Activated CD4-positive, alpha-beta T cell treated with anti-CD3 and anti-CD28 coated beads, Interleukin-2, amount 10 ng/mL, durations not matched to agents 7 days and 5 days (primary cell): ENCODE results near the gene COX19. TPM values are rescaled to one million over a fixed set of nuclear protein-coding genes. Genes with fewer than 3 reads are reported as not detected.
"Not testable (repeated sequence)": the region's sequence is repeated elsewhere in the genome, so short reads cannot be mapped to it uniquely, and the experiment has no call there.

Source experiments
- CTCF ChIA-PET: fragments of 350-600 bp; sonication (Branson Sonifier 250); formaldehyde crosslinking; loops from one replicate; lab custom pipeline; 2021; ENCODE audit warnings: antibody characterized with exemption; lab: Charles Lee
- POLR2A ChIA-PET: fragments of 350-600 bp; sonication (Branson Sonifier 250); formaldehyde crosslinking; loops from one replicate; lab custom pipeline; 2021; ENCODE audit warnings: antibody characterized with exemption; lab: Charles Lee
- DNase-seq: peaks from one replicate; pipeline ENCODE4 v3.0.0-alpha.2; 2020
- H3K27ac Mint-ChIP-seq: one replicate; pipeline ENCODE4 v1.8.0; 2021; ENCODE audit warnings: mild to moderate bottlenecking, moderate library complexity, mixed read lengths
- H3K27me3 Mint-ChIP-seq: one replicate; pipeline ENCODE4 v1.8.0; 2021; ENCODE audit warnings: mixed read lengths
- H3K36me3 Mint-ChIP-seq: one replicate; pipeline ENCODE4 v1.8.0; 2021; ENCODE audit warnings: low read depth, mixed read lengths
- H3K4me1 Mint-ChIP-seq: one replicate; pipeline ENCODE4 v1.8.0; 2021; ENCODE audit warnings: mixed read lengths
- H3K4me3 Mint-ChIP-seq: one replicate; pipeline ENCODE4 v1.8.0; 2021; ENCODE audit warnings: mild to moderate bottlenecking, moderate library complexity, mixed read lengths
- H3K9me3 Mint-ChIP-seq: one replicate; pipeline ENCODE4 v1.8.0; 2021; ENCODE audit warnings: mixed read lengths
- total RNA-seq, 2 experiments: library from RNA; stranded (reverse); gene quantifications; one replicate each; pipeline ENCODE4 v1.2.3, GENCODE V29; 2021

Gene COX19
- total RNA-seq, 2 experiments from 2014 or later, result 18.2 to 20.1 TPM

- H3K27me3 Mint-ChIP-seq, result no peaks in the 10 kb centered on the region
- no peaks in the 10 kb centered on the region for H3K4me1 Mint-ChIP-seq
- ChIA-PET CTCF (interaction anchor here (0.6 to 2.0 kb wide), 3 partner anchors 12 to 70 kb away, joined by 3 to 7 read pairs (median 6); no protein-coding TSS in a partner anchor), POLR2A (no interaction called here)
- peaks cover 1% of the 10 kb centered on the region for H3K9me3 Mint-ChIP-seq
- H3K27ac Mint-ChIP-seq, result no peak overlapping the region
- DNase-seq, result no peak
- no peak overlapping the region for H3K4me3 Mint-ChIP-seq
- peaks cover 3% of the 10 kb centered on the region for H3K36me3 Mint-ChIP-seq
Measured at GRCh38 chr7:1005303-1005702, 30.0 kb upstream of the COX19 start.

- H3K4me1 Mint-ChIP-seq, result no peaks in the 10 kb centered on the region
- no peak for DNase-seq
- H3K36me3 Mint-ChIP-seq, result no peaks in the 10 kb centered on the region
- ChIA-PET CTCF (interaction anchor here (0.9 to 2.0 kb wide), 3 partner anchors 11 to 62 kb away, joined by 3 to 6 read pairs (median 3); partner anchors contain the start of gene GPR146), POLR2A (no interaction called here)
- H3K9me3 Mint-ChIP-seq, result peaks cover 1% of the 10 kb centered on the region
- no peaks in the 10 kb centered on the region for H3K27me3 Mint-ChIP-seq
- H3K27ac Mint-ChIP-seq, result no peak overlapping the region
- H3K4me3 Mint-ChIP-seq, result no peak overlapping the region
Measured at GRCh38 chr7:1004018-1004852, 28.9 kb upstream of the COX19 start.

GRCh38 chr7:1002445-1002844 is 27.1 kb upstream of the COX19 start:
- DNase-seq, H3K27ac Mint-ChIP-seq, H3K36me3 Mint-ChIP-seq, CTCF ChIA-PET, POLR2A ChIA-PET, H3K9me3 Mint-ChIP-seq, H3K27me3 Mint-ChIP-seq, H3K4me3 Mint-ChIP-seq, H3K4me1 Mint-ChIP-seq: not testable (repeated sequence)

DNA sequence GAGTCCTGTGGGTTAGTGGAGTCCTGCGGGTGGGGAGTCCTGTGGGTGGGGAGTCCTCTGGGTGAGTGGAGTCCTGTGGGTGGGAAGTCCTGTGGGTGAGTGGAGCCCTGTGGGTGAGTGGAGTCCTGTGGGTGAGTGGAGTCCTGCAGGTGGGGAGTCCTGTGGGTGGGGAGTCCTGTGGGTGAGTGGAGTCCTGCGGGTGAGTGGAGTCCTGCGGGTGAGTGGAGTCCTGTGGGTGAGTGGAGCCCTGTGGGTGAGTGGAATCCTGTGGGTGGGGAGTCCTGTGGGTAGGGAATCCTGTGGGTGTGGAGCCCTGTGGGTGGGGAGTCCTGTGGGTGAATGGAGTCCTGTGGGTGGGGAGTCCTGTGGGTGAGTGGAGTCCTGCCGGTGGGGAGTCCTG is 26.7 kb upstream of the COX19 start:
- H3K9me3 Mint-ChIP-seq, H3K27me3 Mint-ChIP-seq, DNase-seq, H3K4me1 Mint-ChIP-seq, CTCF ChIA-PET, H3K4me3 Mint-ChIP-seq, H3K27ac Mint-ChIP-seq, POLR2A ChIA-PET, H3K36me3 Mint-ChIP-seq: not testable (repeated sequence)

GRCh38 chr7:1001069-1001770 is 25.9 kb upstream of the COX19 start:
- H3K27ac Mint-ChIP-seq, result peak overlapping the region; percentile 25
- H3K9me3 Mint-ChIP-seq, POLR2A ChIA-PET, H3K27me3 Mint-ChIP-seq, H3K4me3 Mint-ChIP-seq, DNase-seq, H3K4me1 Mint-ChIP-seq, CTCF ChIA-PET, H3K36me3 Mint-ChIP-seq: not testable (repeated sequence)

DNA sequence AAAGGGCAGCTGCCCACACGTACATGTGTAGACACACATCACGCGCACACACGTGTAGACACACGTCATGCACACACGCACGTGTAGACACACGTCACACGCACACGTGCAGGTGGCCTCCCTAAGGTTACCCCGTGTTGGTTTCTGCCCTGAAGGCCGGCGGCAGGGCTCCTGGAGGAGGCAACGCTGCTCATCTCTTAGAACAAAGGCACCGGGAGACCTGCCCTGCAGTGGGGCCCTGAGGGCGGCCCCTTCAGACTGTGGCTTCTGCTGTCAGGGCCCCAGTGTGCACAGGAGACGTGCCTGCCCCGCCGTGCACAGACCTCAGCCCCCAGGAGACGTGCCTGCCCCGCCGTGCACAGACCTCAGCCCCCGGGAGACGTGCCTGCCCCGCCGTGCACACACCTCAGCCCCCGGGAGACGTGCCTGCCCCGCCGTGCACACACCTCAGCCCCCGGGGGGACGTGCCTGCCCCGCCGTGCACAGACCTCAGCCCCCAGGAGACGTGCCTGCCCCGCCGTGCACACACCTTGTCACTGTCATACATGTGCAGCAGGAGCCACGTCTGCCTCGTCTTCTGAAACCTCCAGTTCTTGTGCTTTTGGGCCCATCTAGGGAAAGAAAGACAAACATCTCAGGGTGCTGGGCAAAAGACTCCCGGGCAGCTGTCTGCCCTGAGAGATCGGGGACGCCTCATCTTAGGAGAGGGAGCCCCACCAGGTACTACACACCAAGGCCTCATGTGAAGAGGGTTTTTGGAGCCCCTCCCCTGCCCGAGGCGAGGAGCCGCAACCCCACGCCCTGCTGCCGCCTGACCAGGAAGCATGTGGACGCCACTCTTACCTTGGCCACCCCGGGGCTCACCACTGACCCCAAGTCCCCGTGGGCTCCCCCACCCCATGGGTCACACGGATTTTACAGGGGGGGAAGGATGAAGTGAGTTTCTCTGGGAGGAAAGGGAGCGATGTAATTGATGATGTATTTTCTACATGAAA is 24.9 kb upstream of the COX19 start:
- ChIA-PET POLR2A (no interaction called here), CTCF (no interaction called here)
- DNase-seq, result no peak
- Mint-ChIP-seq H3K27ac (no peak overlapping the region), H3K27me3 (no peaks in the 10 kb centered on the region), H3K4me3 (no peak overlapping the region), H3K4me1 (no peaks in the 10 kb centered on the region), H3K9me3 (no peaks in the 10 kb centered on the region), H3K36me3 (no peaks in the 10 kb centered on the region)

GRCh38 chr7:999149-999879 is 24.0 kb upstream of the COX19 start:
- CTCF ChIA-PET, result no interaction called here
- H3K4me3 Mint-ChIP-seq, result no peak overlapping the region

DNA sequence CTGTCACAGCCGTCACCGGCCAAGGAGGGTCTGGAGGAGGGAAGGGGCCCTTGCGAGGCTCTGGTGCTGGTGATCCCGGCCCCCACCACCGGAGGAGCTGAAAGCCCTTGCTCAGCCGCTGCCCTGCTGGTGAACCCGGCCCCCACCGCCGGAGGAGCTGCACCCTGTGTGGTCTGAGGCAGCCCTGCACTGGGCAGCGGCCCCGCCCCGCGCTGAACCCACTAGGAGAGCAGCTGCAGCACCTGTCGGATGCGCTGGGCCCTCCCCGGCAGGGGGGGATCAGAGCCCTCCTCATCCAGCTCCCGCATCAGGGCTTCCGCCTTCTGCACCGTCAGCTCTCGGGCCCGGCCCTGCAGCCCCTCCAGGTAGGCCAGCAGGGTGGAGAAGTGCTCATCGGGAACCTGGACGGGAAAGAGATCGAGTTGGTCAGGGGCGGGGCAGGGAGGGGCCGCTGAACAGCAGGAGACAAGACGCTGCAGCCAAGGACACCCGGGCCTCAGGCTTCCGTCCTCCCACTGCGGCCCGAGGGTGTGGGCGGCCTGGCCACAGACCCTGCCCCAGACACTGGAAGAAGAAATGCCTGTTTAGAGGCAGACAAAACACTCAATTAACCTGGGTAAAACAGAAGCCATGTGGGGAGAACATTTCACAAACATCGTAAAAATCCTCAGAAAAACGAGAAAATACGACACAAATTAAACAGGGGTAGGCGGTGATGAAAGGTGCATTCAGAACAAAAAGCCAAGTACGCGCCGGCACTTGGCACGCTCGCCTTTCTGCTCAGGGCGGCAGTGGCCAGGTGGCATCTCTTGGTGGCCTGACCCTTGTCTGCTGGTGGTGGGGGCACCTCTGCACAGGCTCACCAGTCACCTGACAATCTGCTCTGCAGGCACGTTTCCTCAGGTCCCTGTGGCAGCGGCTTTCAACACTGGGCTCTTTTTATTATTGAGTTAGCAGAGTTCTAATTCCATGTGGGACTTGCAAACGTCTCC is 22.4 kb upstream of the COX19 start:
- ChIA-PET POLR2A (no interaction called here), CTCF (interaction anchor here (0.7 to 7.5 kb wide), 2 partner anchors 68 kb away, joined by 3 to 154 read pairs; no protein-coding TSS in a partner anchor)
- no peak overlapping the region for H3K27ac Mint-ChIP-seq
- H3K4me1 Mint-ChIP-seq, result peaks cover 4% of the 10 kb centered on the region
- H3K9me3 Mint-ChIP-seq, result no peaks in the 10 kb centered on the region
- DNase-seq, result no peak
- no peaks in the 10 kb centered on the region for H3K36me3 Mint-ChIP-seq
- H3K27me3 Mint-ChIP-seq, result no peaks in the 10 kb centered on the region
- no peak overlapping the region for H3K4me3 Mint-ChIP-seq

More at GRCh38 chr7:999149-999879, 24.0 kb upstream of the COX19 start:
- no peak for DNase-seq
- H3K36me3 Mint-ChIP-seq, result no peaks in the 10 kb centered on the region
- H3K27me3 Mint-ChIP-seq, result no peaks in the 10 kb centered on the region
- POLR2A ChIA-PET, result no interaction called here
- no peak overlapping the region for H3K27ac Mint-ChIP-seq
- H3K4me1 Mint-ChIP-seq, result no peaks in the 10 kb centered on the region
- no peaks in the 10 kb centered on the region for H3K9me3 Mint-ChIP-seq

GRCh38 chr7:996079-996872 is 20.9 kb upstream of the COX19 start:
- peaks cover 4% of the 10 kb centered on the region for H3K4me1 Mint-ChIP-seq
- no peaks in the 10 kb centered on the region for H3K9me3 Mint-ChIP-seq
- no peaks in the 10 kb centered on the region for H3K36me3 Mint-ChIP-seq
- no peak overlapping the region for H3K27ac Mint-ChIP-seq
- no peaks in the 10 kb centered on the region for H3K27me3 Mint-ChIP-seq
- no peak overlapping the region for H3K4me3 Mint-ChIP-seq
- POLR2A ChIA-PET, result no interaction called here
- DNase-seq, result no peak
- CTCF ChIA-PET, result interaction anchor here (4.3 to 7.5 kb wide), 3 partner anchors 24 to 90 kb away, joined by 23 to 154 read pairs (median 26); no protein-coding TSS in a partner anchor

GRCh38 chr7:995571-995970 is 20.2 kb upstream of the COX19 start:
- CTCF ChIA-PET, result interaction anchor here (0.9 to 7.5 kb wide), 5 partner anchors 19 to 91 kb away, joined by 3 to 154 read pairs (median 26); partner anchors contain the start of gene COX19
- POLR2A ChIA-PET, result no interaction called here
- H3K4me1 Mint-ChIP-seq, result peaks cover 4% of the 10 kb centered on the region
- no peak for DNase-seq
- H3K9me3 Mint-ChIP-seq, result no peaks in the 10 kb centered on the region
- H3K27me3 Mint-ChIP-seq, result no peaks in the 10 kb centered on the region
- no peaks in the 10 kb centered on the region for H3K36me3 Mint-ChIP-seq
- H3K4me3 Mint-ChIP-seq, result no peak overlapping the region
- no peak overlapping the region for H3K27ac Mint-ChIP-seq
